GM12872 (cell line): ENCODE results near the gene CCNYL1.

ENCODE experiments used
- CTCF ChIP-seq: IDR thresholded peaks from 3 replicates; pipeline ENCODE4 v1.5.1; 2011; ENCODE audit warnings: low read depth, mild to moderate bottlenecking, low read length, moderate library complexity; ENCODE audit not compliant: insufficient read depth

Gene CCNYL1

GRCh38 chr2:207748993-207749392, 37.6 kb downstream of the CCNYL1 start:
- TF ChIP-seq CTCF = no peak

GRCh38 chr2:207749873-207750272, 38.4 kb downstream of the CCNYL1 start:
- no peak for TF ChIP-seq CTCF

DNA sequence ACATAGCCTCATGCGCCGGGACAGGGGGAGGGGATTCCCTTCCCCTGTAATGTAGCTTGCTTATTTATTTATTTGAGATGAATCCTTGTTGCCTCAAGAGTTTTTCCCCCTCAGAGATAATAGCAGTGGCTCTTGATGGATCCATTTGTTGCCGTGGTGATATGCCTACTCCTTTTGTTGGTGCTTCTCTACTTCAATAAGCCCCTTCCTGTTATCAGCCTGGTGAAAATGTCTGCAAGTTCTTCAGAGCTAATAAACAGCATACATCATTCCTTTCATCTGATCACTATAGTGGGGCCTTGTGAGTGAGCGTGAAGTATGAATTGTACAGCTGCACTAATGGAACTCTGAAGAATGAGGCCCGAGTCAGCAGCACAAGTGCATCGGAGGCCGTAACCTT, 38.9 kb downstream of the CCNYL1 start:
- no peak for TF ChIP-seq CTCF

- no peak for TF ChIP-seq CTCF
These were observed 39.4 kb downstream of the CCNYL1 start for GRCh38 chr2:207750876-207751275.

- TF ChIP-seq CTCF = no peak
These were observed 43.3 kb downstream of the CCNYL1 start for GRCh38 chr2:207754498-207755383.

GRCh38 chr2:207758025-207758424, 46.6 kb downstream of the CCNYL1 start:
- TF ChIP-seq CTCF = no peak

DNA sequence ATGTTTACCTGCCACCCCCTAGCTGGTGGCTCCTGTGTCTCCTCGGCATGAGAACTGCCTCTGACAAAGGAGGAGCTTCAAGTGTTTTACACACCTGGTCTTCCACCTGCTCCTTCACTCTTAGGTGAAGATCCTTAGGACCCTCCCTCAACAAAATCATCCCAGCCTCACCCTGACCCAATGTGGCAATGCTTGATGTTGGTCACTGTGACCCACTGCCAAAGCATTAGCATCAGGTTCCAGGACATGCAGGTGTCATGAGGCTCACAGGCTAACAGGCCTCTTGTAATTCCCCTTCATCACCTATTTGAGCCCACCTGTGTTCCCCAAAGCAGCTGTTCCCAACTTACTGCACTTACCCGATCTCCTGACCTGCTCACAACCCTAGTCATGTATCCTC, 48.5 kb downstream of the CCNYL1 start:
- TF ChIP-seq CTCF = no peak
